ENCODE data around the gene GRM8.

GRM8 gene

GRCh38 chr7:127207230-127207629 lies 45.5 kb downstream of the GRM8 start:
- no peaks in the 10 kb centered on the region for H3K27me3 ChIP-seq (ENCODE audit: control insufficient read depth, insufficient read depth, low read length, poor library complexity, severe bottlenecking)
- no peaks in the 10 kb centered on the region for H3K36me3 ChIP-seq (ENCODE audit: control insufficient read depth, insufficient read depth, low read length)
- H3K4me3 ChIP-seq (ENCODE audit: insufficient read depth, low read depth, low read length) = no peak overlapping the region
- H3K4me1 ChIP-seq (ENCODE audit: control insufficient read depth, insufficient read depth, low read length) = no peaks in the 10 kb centered on the region
- WGBS, 2 experiments = 96 to 97% methylated on average over 2 to 3 of the region's 4 CpGs
- no peak overlapping the region for H3K27ac ChIP-seq (ENCODE audit: insufficient read depth, low read depth, low read length, poor library complexity, severe bottlenecking)
- H3K9me3 ChIP-seq (ENCODE audit: control insufficient read depth, low read length) = no peaks in the 10 kb centered on the region

- WGBS, 2 experiments = 100% methylated on average over 1 of the region's 2 CpGs; no CpG with 5 or more reads in 1 of the 2 experiments
- Histone ChIP-seq H3K4me3 (ENCODE audit: insufficient read depth, low read depth, low read length) (no peak overlapping the region), H3K4me1 (ENCODE audit: control insufficient read depth, insufficient read depth, low read length) (no peaks in the 10 kb centered on the region), H3K27me3 (ENCODE audit: control insufficient read depth, insufficient read depth, low read length, poor library complexity, severe bottlenecking) (no peaks in the 10 kb centered on the region), H3K36me3 (ENCODE audit: control insufficient read depth, insufficient read depth, low read length) (no peaks in the 10 kb centered on the region), H3K9me3 (ENCODE audit: control insufficient read depth, low read length) (no peaks in the 10 kb centered on the region), H3K27ac (ENCODE audit: insufficient read depth, low read depth, low read length, poor library complexity, severe bottlenecking) (no peak overlapping the region)
Measured at GRCh38 chr7:127194571-127194970, 58.2 kb downstream of the GRM8 start.

- H3K27ac ChIP-seq (ENCODE audit: insufficient read depth, low read depth, low read length, poor library complexity, severe bottlenecking) = no peak overlapping the region
- H3K36me3 ChIP-seq (ENCODE audit: control insufficient read depth, insufficient read depth, low read length) = no peaks in the 10 kb centered on the region
- no peaks in the 10 kb centered on the region for H3K9me3 ChIP-seq (ENCODE audit: control insufficient read depth, low read length)
- H3K27me3 ChIP-seq (ENCODE audit: control insufficient read depth, insufficient read depth, low read length, poor library complexity, severe bottlenecking) = no peaks in the 10 kb centered on the region
- H3K4me1 ChIP-seq (ENCODE audit: control insufficient read depth, insufficient read depth, low read length) = no peaks in the 10 kb centered on the region
- 77 to 82% methylated on average over 3 of the region's 3 CpGs for WGBS, 2 experiments
- H3K4me3 ChIP-seq (ENCODE audit: insufficient read depth, low read depth, low read length) = no peak overlapping the region
Measured at GRCh38 chr7:127189886-127190285, 62.9 kb downstream of the GRM8 start.

- Histone ChIP-seq H3K4me1 (ENCODE audit: control insufficient read depth, insufficient read depth, low read length) (no peaks in the 10 kb centered on the region), H3K27ac (ENCODE audit: insufficient read depth, low read depth, low read length, poor library complexity, severe bottlenecking) (no peak overlapping the region), H3K27me3 (ENCODE audit: control insufficient read depth, insufficient read depth, low read length, poor library complexity, severe bottlenecking) (no peaks in the 10 kb centered on the region), H3K36me3 (ENCODE audit: control insufficient read depth, insufficient read depth, low read length) (no peaks in the 10 kb centered on the region), H3K4me3 (ENCODE audit: insufficient read depth, low read depth, low read length) (no peak overlapping the region), H3K9me3 (ENCODE audit: control insufficient read depth, low read length) (no peaks in the 10 kb centered on the region)
- WGBS, 2 experiments = 88% methylated on average over 2 of the region's 2 CpGs
Measured at GRCh38 chr7:127189074-127189473, 63.7 kb downstream of the GRM8 start.

GRCh38 chr7:127187740-127188139 lies 65.0 kb downstream of the GRM8 start:
- no peaks in the 10 kb centered on the region for H3K36me3 ChIP-seq (ENCODE audit: control insufficient read depth, insufficient read depth, low read length)
- H3K27ac ChIP-seq (ENCODE audit: insufficient read depth, low read depth, low read length, poor library complexity, severe bottlenecking) = no peak overlapping the region
- no peak overlapping the region for H3K4me3 ChIP-seq (ENCODE audit: insufficient read depth, low read depth, low read length)
- no peaks in the 10 kb centered on the region for H3K4me1 ChIP-seq (ENCODE audit: control insufficient read depth, insufficient read depth, low read length)
- no peaks in the 10 kb centered on the region for H3K27me3 ChIP-seq (ENCODE audit: control insufficient read depth, insufficient read depth, low read length, poor library complexity, severe bottlenecking)
- H3K9me3 ChIP-seq (ENCODE audit: control insufficient read depth, low read length) = no peaks in the 10 kb centered on the region
- WGBS, 2 experiments = 88 to 89% methylated on average over 1 of the region's 1 CpG

- Histone ChIP-seq H3K9me3 (ENCODE audit: control insufficient read depth, low read length) (no peaks in the 10 kb centered on the region), H3K27me3 (ENCODE audit: control insufficient read depth, insufficient read depth, low read length, poor library complexity, severe bottlenecking) (no peaks in the 10 kb centered on the region), H3K4me1 (ENCODE audit: control insufficient read depth, insufficient read depth, low read length) (no peaks in the 10 kb centered on the region), H3K4me3 (ENCODE audit: insufficient read depth, low read depth, low read length) (no peak overlapping the region), H3K36me3 (ENCODE audit: control insufficient read depth, insufficient read depth, low read length) (no peaks in the 10 kb centered on the region), H3K27ac (ENCODE audit: insufficient read depth, low read depth, low read length, poor library complexity, severe bottlenecking) (no peak overlapping the region)
- 94 to 100% methylated on average over 1 of the region's 1 CpG for WGBS, 2 experiments
Measured at GRCh38 chr7:127186686-127187085, 66.1 kb downstream of the GRM8 start.

GRCh38 chr7:127177156-127177555 lies 75.6 kb downstream of the GRM8 start:
- no peak overlapping the region for H3K4me3 ChIP-seq (ENCODE audit: insufficient read depth, low read depth, low read length)
- no peaks in the 10 kb centered on the region for H3K9me3 ChIP-seq (ENCODE audit: control insufficient read depth, low read length)
- no peak overlapping the region for H3K27ac ChIP-seq (ENCODE audit: insufficient read depth, low read depth, low read length, poor library complexity, severe bottlenecking)
- no peaks in the 10 kb centered on the region for H3K36me3 ChIP-seq (ENCODE audit: control insufficient read depth, insufficient read depth, low read length)
- H3K27me3 ChIP-seq (ENCODE audit: control insufficient read depth, insufficient read depth, low read length, poor library complexity, severe bottlenecking) = no peaks in the 10 kb centered on the region
- H3K4me1 ChIP-seq (ENCODE audit: control insufficient read depth, insufficient read depth, low read length) = no peaks in the 10 kb centered on the region

- no peaks in the 10 kb centered on the region for H3K27me3 ChIP-seq (ENCODE audit: control insufficient read depth, insufficient read depth, low read length, poor library complexity, severe bottlenecking)
- WGBS, 2 experiments = 88 to 97% methylated on average over 2 of the region's 2 CpGs
- H3K9me3 ChIP-seq (ENCODE audit: control insufficient read depth, low read length) = no peaks in the 10 kb centered on the region
- no peaks in the 10 kb centered on the region for H3K36me3 ChIP-seq (ENCODE audit: control insufficient read depth, insufficient read depth, low read length)
- no peaks in the 10 kb centered on the region for H3K4me1 ChIP-seq (ENCODE audit: control insufficient read depth, insufficient read depth, low read length)
- H3K27ac ChIP-seq (ENCODE audit: insufficient read depth, low read depth, low read length, poor library complexity, severe bottlenecking) = no peak overlapping the region
- no peak overlapping the region for H3K4me3 ChIP-seq (ENCODE audit: insufficient read depth, low read depth, low read length)
Measured at GRCh38 chr7:127162366-127162765, 90.4 kb downstream of the GRM8 start.

- H3K4me3 ChIP-seq (ENCODE audit: insufficient read depth, low read depth, low read length) = no peak overlapping the region
- H3K9me3 ChIP-seq (ENCODE audit: control insufficient read depth, low read length) = no peaks in the 10 kb centered on the region
- WGBS, 2 experiments = 75 to 78% methylated on average over 3 of the region's 3 CpGs
- H3K36me3 ChIP-seq (ENCODE audit: control insufficient read depth, insufficient read depth, low read length) = no peaks in the 10 kb centered on the region
- no peaks in the 10 kb centered on the region for H3K27me3 ChIP-seq (ENCODE audit: control insufficient read depth, insufficient read depth, low read length, poor library complexity, severe bottlenecking)
- H3K27ac ChIP-seq (ENCODE audit: insufficient read depth, low read depth, low read length, poor library complexity, severe bottlenecking) = no peak overlapping the region
- H3K4me1 ChIP-seq (ENCODE audit: control insufficient read depth, insufficient read depth, low read length) = no peaks in the 10 kb centered on the region
Measured at GRCh38 chr7:127158659-127159058, 94.1 kb downstream of the GRM8 start.

GRCh38 chr7:127154958-127155357 lies 97.8 kb downstream of the GRM8 start:
- H3K4me1 ChIP-seq (ENCODE audit: control insufficient read depth, insufficient read depth, low read length) = no peaks in the 10 kb centered on the region
- H3K36me3 ChIP-seq (ENCODE audit: control insufficient read depth, insufficient read depth, low read length) = no peaks in the 10 kb centered on the region
- H3K9me3 ChIP-seq (ENCODE audit: control insufficient read depth, low read length) = no peaks in the 10 kb centered on the region
- WGBS, 2 experiments = 88 to 93% methylated on average over 4 of the region's 4 CpGs
- no peak overlapping the region for H3K27ac ChIP-seq (ENCODE audit: insufficient read depth, low read depth, low read length, poor library complexity, severe bottlenecking)
- H3K4me3 ChIP-seq (ENCODE audit: insufficient read depth, low read depth, low read length) = no peak overlapping the region
- H3K27me3 ChIP-seq (ENCODE audit: control insufficient read depth, insufficient read depth, low read length, poor library complexity, severe bottlenecking) = no peaks in the 10 kb centered on the region

GRCh38 chr7:127154101-127154500 lies 98.6 kb downstream of the GRM8 start:
- H3K36me3 ChIP-seq (ENCODE audit: control insufficient read depth, insufficient read depth, low read length) = no peaks in the 10 kb centered on the region
- H3K4me3 ChIP-seq (ENCODE audit: insufficient read depth, low read depth, low read length) = no peak overlapping the region
- no peaks in the 10 kb centered on the region for H3K9me3 ChIP-seq (ENCODE audit: control insufficient read depth, low read length)
- no peaks in the 10 kb centered on the region for H3K27me3 ChIP-seq (ENCODE audit: control insufficient read depth, insufficient read depth, low read length, poor library complexity, severe bottlenecking)
- WGBS, 2 experiments = 74 to 87% methylated on average over 3 of the region's 3 CpGs
- H3K27ac ChIP-seq (ENCODE audit: insufficient read depth, low read depth, low read length, poor library complexity, severe bottlenecking) = no peak overlapping the region
- no peaks in the 10 kb centered on the region for H3K4me1 ChIP-seq (ENCODE audit: control insufficient read depth, insufficient read depth, low read length)
